Stimulated activated naive CD4-positive, alpha-beta T cell treated with Interleukin-2 at 50 U/mL for 16 hours (primary cell): ENCODE measurements around the gene GRP.

Source experiments
- DNase-seq: peaks from one replicate; lab custom pipeline; 2025; lab: John Stamatoyannopoulos, UW

GRP gene

DNA sequence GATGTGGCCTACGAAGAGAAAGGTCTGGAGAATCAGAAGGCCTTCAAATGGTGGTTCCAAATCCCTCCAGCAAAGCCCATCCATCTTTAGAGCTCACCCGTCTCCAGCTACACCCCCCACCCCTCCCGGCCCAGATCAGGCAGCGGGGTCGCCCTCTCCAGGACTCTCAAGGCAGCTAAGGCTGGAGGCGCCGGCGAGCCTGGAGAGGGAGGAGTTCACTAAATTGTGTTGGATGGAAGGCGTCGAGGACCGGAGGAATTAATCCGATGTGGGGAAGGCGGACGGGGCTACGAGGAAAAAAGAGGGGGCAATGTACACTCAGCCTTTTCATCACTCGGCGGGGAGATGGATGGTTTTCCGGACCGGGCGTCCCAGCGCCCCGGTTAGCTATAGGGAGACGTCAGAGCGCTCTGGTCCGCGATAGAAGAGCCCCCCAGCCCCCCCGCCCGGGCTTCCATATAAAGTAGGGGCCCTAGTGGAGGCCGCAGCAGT lies at the start of gene GRP:
TSS of gene GRP (plus strand) at position 487 of the 492 bp plus-strand sequence. CDS start 108 bp downstream, outside the sequence.
- no peak for DNase-seq

DNA sequence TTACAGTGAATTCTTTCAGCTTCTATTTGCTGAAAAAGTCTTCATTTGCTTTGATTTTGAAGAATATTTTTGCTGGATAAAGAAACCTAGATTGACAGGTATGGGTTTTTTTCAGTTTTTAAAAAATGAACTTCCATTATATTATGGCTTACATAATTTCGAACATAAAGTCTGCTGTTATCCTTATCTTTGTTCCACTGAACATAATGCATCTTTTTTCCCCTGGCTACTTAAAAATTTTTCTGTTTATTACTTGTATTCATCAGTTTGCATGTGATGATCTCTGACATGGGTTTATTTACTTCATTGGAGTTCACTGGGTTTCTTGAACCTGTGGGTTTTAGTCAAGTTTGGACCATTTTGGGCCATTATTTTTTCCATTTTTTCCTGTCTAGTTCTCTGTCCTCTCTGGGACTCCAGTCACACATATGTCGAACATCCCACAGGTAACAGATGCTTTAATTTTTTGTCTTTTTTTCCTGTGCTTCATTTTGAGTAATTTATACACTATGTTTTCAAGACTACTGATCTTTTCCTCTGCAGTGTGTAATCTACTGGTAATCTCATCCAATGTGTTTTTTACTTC lies 47.2 kb upstream of the GRP start:
- DNase-seq = no peak

DNA sequence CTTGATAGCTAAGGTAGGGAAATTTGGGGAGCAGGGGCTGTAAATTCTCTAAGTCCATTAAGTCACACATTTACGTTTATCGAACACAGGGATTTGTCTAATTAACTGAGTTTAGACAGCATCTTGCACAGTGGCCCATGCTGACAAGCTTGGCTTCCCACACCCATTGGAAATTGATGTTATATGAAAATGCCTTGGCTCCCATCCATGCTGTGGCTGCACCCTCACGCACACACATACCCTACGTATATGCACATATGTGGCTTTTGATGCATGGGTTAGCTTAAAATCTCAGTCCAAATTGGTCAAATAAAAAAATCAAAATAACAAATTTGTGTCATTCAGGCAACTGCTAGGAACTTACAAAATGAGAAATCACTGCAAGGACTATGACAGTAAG lies 42.5 kb upstream of the GRP start:
- no peak for DNase-seq

DNA sequence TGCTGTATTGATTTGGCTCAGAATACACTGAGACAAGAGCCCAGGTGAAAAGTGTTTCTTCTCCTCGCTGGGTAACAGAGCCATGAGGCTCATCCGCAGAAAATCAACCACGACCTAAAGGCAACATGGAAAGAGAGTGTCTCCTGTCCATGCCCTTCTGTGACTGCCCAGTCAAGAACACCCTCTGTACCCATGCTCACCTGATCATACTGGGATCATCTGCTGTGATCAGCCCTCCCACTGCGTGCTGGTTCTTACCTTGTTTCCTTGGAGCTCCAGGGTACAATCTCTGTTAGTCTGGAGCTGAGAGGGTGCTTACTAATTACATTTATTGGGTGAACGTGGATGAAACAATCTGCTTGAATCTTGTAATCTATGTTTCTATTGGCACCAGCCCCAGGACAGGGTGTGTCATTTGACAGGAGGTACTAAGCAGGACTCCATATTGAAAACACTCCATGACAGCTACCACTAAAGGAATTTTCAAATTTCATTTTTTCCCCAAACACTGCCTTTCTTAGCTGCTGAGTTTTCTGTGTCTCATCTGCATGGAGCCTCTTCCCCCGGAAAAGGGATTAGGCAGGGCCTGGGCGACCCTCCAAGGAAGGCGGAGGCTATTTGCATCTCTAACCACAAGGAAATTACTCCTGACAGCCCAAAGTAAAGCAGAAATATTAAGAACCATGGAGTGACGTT lies 39.7 kb upstream of the GRP start:
- DNase-seq = no peak

DNA sequence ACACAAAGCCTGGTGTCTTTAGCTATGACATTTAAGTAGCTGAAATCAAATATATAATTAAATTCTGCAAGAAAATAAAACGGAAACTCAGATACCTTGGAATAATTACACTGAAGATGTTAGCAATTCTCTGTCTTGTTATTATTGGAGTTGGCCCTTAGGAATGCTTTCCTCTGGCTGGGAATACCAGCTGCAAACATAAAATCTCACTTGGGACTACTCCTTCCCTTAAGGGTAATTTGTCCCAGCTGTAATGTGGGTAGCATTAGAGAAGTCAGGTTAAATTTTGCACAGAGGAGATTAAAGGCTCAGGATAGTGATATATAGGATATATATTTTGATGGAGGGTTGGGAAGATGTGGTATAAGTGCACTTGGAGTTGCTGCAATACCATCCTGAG lies 37.3 kb upstream of the GRP start:
- DNase-seq = no peak

DNA sequence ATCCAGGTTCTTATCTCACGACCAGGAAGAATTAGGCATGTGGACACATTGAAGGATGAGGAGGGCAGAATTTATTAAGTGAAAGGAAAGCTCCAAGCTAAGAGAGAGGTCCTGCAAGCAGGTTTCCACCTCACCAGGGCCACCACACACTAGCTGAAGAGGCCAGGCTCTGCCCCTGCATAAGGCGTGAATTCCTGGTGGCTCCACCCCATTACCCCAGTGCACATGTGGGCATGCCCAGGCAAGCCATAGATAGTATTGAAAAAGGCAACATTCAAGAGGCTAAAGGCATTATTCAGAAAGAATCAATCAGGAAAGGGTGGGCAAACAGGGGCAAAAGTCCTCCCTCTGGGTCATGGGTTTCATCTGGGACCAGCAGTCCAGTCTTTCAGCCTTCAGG lies 30.9 kb upstream of the GRP start:
- DNase-seq = no peak

DNA sequence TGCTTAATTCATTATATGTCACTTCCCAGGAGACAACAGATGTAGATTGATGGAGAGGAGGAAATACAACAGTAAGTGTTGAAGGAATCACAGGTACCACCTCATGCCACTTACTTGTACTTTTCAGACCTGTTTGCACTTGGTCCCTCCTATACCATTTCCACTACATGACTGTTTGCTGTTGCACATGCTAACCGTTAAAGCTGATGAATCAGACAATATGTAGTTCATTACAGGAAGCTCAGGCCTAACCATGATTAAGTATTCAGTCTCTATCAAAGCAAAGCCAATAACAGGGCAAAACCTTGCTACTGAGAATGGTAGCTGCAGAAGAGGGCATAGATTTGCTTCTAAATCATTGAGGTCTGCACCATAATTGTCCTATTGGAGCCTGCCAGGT lies 30.2 kb upstream of the GRP start:
- DNase-seq = no peak

DNA sequence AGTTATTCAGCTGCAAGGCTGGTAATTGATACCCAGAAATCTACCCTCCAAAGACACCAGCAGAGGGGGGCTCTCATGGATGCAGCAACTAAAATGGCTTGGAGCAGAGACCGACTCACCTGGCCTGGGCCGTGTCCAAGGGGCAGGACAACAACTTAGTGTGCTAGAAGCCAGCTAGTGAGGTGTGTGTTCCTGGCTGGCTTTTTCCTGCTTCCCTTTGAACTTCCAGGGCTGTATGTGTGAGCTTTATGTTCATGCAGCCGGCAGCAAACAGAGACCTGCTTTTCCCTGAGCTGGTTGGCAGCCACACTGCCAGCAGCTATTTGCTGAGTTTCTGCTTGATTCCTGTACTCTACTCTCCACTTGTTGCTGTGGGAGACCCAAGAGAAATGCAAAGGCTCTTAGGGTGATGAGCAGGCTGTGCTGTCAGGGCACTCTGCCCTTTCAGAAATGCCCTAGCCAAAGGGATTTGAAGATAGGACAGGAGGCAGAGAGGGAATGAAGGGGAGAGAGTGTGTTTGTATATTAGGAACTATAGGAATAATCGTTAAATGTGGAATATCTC lies 23.7 kb upstream of the GRP start:
- DNase-seq = no peak

DNA sequence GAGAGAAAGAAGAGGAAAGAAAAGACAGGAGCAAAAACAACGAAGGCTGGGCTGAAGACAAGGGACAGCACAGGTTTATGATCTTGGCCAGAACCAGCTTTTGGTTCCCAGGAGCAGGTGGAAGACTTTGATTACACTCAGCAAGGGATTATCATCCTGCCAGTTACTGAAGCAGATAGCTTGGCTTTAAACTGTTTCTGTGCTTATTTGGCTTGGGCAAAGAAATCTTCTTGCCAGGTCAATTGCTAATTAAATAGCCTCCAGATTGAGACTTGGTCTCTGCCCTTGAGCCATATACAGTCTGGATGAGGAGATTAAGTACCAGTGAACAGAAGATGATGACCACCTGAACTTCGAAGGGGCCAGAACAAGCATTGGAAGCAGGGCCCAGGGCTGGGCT lies 22.3 kb upstream of the GRP start:
- DNase-seq = no peak

DNA sequence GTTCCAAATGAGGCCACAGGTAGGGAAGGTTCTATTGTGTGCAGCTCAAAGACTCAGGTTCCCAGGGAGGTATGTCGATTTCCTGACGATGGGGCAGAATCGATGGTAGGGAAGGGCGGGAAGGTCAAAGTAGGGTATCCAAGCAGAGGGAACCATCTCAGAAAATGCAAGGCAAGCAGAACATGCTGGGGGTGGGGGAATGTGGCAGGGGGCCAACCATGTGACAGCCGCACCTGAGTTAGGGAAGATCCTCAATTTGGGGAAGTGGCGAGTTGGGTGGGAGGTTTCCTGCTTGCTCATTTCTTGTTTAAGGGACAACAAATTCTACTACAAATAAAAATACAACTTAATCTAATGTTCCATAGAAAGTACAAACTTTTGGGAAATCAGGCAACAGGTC lies 21.7 kb upstream of the GRP start:
- DNase-seq = no peak

DNA sequence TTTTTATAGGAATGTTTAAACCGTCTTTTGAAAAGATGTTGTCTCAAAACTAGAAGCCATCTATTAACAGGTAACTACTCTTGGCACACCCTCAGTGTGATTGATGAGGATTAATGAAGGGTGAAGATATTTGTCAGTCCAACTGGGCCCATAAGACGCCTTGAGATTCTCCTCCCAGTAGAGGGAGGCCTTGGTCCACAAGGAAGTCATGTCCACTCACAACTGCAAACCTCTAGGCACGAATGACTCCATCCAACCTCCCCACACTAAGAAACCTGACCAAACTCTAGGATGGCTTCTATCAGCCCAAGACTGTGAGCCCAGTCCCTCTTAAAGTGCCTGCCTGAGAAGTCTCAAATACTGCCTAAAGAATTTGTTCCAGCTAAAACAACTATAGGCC lies 19.2 kb upstream of the GRP start:
- DNase-seq = no peak

DNA sequence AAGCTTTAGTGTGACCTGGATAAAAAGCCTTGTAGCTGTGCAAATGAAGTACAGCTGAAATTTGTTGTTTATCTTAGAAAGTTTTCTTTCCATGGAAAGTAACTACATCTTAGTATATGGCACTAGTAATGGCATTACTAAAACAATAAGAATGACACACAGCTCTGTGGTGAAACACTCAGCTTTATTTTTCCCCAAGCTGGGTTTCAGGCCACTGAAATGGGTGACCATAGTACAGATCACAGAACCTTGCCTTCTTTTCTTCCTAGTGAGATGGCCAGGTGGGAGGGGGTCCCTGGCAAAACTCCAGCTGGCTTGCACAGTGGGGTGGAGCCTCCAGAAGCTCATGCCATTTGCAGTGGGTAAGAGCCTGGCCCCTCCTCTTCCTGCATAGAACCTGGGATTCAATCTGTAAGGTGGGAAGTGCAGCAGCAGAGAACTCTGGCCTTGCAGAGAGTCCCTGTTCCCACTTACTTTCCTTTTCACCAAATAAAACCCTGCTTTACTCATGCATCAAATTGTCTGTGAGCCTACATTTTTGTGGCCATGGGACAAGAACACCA lies 17.6 kb upstream of the GRP start:
- no peak for DNase-seq

DNA sequence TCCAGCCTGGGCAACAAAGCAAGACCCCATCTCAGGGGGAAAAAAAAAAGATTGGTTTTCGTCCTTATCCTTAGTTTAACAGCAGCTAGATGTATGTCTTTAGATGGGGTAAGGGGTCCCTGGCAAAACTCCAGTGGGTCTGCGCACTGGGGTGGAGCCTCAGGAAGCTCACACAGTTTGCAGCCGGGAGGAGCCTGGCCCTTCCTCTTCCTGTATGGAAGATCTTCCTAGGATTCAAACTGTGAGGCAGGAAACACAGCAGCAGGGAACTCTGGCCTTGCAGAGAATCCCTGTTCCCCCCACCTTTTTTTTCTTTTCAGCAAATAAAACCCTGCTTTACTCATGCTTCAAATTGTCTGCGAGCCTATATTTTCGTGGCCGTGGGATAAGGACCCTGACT lies 12.5 kb upstream of the GRP start:
- no peak for DNase-seq

DNA sequence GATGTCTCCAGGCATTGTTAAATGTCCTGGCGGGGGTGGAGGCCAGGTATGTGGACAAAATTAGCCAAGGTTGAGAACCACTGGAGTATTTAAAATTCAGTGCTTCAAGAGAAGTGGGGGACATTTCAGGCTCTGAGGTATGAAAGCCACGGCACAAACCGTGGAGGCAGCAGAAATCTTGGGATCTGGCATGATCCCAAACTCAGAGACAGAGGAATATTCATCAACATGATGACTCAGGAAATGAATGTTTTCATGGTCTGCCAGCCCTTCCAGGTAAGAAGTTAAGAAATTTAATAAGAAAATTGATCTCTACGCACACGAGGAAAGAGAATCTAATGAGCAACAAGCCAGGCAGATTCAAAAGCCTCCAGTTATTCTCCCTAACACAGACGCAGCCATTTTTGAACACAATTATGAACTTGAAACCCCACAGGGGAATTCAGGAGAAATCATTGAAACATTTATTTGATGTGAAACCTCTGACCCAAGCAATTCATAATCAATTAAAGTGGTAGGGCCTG lies 11.3 kb upstream of the GRP start:
- no peak for DNase-seq

DNA sequence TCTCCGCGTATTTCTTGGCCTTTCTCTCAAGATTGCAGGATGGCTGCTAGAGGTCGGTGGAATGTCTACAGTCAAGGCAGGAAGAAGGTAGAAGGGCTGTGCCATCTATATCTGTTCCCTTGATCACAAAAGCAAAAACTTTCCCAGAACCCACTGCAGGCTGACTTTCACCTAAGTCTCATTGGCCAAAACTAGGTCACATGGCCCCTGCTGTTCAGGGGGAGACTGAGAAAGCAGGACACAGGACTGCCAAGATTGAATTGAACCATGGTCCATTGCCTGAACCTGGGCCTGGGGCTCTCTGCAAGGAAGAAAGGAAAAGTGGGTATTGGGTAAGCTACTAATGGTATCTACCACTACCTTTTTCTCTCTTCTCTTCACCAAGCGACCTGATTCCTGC lies 9.7 kb upstream of the GRP start:
- DNase-seq = no peak

DNA sequence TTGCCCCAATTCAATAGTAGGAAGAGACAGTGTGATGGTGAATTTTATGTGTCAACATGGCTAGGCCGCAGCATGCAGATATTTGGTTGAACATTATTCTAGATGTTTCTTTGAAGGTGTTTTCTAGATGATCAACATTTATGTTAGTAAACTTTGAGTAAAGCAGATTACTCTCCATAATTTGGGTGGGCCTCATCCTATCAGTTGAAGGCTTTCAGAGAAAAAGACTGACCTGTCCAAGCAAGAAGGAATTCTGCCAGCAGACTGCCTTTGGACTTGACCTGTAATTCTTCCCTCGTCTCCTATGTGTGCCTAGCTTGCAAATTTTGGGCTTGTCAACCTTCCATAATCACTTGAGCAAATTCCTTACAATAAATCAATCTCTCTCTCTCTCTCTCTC lies 8.3 kb upstream of the GRP start:
- no peak for DNase-seq

DNA sequence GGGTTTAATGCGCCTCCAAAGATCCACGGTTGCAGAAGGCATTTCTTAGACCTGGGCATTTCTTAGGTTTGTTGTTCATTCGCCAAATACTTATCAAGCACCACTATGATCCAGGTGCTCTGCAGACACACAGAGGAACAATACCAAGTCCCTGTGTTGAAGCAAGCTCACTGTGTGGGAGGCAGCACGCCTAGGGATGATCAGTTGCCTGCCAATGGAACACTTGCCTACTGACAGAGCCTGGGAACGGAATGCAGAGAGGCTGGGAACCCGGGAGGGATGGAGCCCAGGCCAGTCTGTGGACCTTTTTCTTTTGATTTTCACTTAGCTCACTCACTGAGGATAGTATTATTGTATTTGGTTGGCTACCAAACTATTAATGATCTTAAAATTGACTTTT lies 1.9 kb upstream of the GRP start:
- no peak for DNase-seq

DNA sequence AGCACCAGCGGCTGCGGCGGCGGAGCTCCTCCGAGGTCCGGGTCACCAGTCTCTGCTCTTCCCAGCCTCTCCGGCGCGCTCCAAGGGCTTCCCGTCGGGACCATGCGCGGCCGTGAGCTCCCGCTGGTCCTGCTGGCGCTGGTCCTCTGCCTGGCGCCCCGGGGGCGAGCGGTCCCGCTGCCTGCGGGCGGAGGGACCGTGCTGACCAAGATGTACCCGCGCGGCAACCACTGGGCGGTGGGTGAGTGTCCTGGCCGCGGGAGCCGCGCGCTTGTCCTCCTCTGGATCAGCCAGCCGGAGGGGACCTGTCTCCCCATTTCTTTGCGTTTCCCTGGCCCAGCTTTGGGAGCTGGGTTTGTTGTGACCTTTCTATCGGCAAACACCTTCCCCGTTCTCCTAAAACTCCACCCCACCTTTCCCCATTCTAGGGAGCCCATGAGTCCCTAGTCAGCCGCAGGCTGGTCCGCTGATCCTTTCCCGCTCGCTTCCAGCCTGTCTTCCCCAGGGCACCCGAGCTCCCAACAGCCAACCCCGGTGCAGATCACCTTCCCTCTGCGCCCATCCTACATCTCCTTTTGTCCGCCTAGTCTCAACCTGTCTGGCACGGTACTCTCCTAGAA lies 316 bp downstream of the GRP start:
- DNase-seq = no peak

DNA sequence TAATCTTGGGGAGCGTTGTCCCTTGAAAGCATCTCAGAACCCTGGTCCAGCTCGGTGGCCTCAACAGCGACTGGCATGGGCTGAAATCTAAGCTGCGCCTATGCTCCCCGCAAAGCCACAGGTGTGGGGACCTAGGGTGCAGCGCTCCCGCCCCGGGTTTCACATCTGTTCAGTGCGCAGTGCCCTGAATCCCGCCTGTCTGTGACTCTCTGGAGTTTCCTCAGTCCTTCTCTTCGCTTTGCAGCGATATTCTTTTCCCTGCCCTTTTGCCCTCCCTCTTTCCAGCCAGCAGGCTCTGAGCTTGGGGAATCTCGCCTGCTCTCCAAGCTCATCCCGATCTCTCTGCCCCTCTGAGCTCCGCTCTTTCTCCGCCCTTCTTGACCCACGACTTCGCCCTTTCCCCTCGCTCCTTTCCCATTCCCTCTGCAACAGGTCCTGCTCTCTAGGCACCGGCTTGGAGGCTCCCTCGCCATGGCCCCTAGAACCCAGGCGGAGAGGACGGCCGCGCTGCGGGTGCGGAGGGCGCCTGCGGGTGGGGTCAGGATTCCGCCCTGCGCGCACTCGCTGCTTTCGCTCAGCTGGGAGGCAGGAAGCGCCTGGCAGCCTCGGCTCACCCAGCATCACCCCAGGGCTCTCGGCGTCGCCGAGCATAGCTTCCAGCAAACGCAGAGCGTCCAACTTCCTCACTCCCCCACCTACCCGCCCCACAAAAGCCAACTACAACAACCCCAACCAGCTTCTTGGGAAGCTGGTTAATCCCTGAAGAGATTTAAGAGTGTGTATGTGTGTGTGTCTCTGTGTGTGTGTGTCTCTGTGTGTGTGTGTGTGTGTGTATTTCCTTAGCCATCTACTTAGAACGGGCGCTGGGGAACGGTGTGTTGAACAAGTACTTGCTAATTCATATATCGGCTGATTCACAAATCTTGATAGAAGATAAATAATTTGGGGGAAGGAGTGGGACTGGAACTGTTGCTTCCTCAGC lies 1.1 kb downstream of the GRP start:
- no peak for DNase-seq

DNA sequence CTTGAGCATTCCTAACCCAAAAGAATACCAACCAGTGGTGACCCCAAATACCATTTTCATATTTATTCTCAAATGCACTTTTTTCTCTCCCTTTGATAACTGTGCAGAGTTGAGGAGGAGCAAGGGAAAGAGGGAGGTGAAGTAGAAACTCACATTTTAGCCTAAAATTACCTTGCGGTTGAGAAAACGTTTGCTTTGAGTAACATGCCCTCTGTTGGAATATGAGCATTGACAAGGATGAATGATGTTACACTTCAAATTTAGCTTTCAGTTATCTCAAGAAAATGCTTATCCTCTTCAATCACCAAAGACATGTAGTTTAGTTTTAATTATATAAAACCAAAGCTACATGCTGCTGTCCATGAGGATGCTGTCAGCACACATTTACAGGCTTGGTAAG lies 2.4 kb downstream of the GRP start:
- DNase-seq = no peak

DNA sequence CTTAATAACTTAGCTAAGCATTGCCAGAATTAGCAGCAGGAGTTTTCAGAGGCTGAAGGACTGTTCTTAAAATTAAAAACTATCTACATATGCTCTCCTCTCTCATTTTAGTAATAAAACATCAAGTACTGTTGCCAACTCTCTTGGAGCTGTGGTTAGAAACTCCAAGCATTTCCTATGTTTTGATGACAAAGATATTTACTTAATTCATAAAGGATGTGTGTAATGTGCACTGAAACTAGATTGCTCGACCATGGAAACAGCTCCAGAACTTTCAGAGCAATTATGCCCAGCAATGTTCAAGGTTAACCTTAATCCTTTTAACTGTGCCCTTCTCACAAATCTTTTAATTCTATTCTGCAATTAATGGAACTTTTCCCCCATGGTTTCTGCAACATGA lies 8.4 kb downstream of the GRP start:
- no peak for DNase-seq

DNA sequence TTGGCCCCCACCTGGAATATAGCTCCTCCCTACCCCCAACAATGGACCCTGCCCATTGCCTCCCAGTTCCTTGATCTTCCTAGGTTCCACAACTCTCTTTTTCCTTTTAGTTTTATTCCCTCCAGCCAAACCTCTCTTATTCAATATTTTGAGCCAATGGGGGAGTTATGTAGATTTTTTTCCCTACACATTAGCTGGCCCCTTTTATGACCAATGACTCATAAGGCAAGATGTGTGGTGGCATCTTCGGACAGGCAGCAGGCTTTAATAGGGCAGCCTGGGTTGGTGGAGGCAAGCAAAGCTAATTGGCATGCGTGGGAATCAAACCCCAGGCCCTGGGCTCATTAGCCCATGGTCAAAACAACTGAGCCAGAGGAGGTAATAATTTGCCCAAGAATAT lies 9.2 kb downstream of the GRP start:
- no peak for DNase-seq
